Measurements from ENCODE around the gene DIAPH3.
A peak's percentile ranks its signal among the peaks of the same experiment; 100 is the strongest.

Gene DIAPH3

DNA sequence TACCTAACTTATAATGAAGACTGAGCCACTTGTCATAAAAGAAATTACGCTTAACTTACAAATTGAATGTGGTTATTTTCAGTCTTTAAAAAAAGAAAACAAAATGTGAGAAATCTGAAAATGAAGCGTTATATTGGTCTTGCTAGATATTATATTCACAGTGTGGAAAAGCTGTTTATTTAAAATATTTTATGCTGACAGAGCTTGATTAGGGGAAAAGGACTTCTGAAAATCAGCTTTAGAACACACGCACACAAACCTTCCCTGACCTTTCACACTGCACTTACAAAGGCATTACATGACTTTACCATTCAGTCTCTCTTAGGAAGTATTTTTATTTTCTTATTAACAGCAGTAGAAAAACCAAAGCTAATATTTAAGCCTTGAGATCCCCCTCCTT is 461.5 kb downstream of the DIAPH3 start:
- DNase-seq = no peak

DNA sequence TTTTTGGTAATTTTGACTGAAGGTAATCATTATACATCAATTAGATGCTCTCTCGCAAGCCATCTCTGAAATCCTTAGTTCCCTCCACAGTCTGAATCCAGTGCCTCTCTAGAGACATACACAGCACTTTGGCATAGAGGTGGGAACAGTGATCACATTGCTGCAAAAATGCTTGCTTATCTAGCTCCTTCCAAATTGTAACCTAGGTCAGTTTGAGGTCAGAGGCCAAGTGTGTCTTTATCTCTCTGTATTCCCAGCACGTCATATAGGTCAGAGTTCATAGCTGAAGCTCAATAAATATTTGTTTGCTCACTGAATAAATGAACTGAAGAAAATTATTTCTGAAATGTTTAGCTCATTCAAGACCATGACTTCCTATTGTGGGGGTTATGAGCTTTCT is 462.5 kb downstream of the DIAPH3 start:
- DNase-seq = no peak

DNA sequence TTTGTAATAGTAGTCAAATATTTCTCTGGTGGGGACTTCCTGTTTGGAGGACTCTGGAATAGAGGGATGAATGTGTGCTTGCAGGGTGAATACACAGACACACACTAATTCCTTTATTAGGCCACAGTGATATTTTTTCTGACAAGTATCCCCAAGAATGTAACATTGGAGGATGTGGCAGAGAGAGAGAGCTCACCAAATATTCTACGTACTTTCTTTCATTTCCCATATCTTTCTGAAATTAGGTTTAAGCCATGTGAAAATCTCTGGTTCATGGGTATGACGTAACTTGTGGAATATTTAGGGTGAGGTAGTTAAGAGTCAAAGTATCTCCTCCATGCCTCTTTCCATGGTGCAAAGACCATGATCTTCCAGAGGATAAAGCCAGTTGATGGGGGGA is 463.4 kb downstream of the DIAPH3 start:
- DNase-seq = no peak

DNA sequence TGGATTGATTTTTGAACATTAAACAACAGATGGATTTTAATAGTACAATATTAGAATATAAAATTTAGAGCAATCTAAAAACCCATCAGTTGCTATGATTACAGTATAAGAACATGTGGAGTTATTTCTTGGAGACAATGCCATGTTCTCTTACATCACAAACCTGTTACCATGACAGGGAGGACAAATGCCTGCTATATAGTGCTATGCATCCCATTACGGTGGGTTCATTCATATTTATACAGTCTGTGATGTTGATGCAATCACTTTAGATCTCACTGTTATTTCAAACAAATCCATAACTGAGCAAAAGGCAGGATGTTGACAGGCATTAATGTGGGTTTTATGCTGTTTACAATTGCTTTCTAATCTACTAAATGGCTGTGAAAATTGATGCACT is 467.5 kb downstream of the DIAPH3 start:
- no peak for DNase-seq

DNA sequence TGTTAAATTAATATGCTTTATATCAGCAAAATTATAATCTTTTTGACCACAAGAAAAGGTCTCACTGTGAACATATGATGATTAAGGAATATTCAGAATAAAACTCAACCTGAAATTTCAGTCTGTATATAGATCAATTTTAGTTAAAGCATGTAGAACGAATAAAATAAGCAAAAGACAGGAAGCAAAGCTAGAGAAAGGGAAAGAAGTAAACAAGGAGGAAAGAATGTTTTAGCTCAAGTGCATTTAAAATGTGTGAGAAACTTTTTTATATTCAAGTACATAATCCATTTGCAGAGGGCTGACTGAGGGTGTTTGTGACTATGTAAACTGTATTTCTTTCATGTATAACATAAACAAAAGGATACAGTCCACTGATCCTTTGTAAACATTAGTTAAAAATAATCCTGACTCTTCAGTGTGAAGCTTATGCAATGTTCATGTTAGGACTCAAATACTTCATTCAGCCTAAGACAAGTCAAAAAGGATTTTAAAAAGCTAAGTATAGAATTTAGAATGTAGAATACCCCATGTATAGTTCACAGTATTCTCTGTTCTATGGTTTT is 472.1 kb downstream of the DIAPH3 start:
- no peak for DNase-seq

DNA sequence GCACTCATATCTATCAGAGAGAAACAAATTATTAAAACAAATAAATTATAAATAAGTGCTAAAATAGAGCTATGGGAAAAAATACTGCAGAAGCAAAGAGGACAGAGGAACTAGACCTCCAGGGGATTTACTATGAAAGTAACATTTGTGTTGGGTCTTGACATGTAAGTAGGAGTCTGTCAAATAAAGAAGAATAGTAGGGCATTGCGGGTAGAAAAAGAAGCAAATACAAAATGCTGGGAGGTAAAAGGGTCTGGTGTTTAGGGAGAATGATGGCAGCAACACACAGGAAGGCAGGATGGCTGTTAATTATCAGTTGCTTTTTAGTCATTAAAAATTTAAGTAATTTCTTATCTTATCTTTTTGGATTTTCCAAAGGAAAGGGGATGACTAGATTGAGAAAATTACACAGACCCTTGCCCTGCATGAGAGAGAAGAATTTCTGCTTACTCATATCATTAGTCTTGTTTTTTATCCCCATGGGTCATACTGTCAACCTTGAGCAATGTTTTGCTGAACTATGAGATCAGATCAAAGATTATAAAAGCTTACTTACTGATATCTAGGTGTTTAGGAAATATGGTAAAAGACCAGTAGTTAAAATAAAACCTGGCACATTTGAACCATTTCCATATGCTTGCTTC is 472.7 kb downstream of the DIAPH3 start:
- DNase-seq = no peak

DNA sequence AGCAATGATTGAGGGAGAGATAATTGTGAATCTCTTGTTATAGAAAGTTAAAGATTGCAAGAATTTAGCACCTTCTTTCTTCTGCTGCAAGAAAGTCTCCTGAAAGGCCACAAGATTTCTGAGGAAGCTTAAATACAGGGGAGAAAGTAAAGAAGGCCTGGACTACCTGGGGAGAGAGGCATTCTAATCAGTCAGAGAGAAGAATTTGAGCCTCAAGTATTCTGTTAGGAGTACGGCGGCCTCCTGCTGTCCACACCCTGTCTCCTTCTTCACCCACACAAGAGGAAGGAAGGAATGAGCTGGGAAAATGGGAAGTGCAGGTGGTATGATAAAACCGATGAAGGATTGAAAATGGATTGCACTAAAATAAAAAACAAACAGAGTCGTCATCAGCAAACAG is 474.7 kb downstream of the DIAPH3 start:
- DNase-seq = no peak

DNA sequence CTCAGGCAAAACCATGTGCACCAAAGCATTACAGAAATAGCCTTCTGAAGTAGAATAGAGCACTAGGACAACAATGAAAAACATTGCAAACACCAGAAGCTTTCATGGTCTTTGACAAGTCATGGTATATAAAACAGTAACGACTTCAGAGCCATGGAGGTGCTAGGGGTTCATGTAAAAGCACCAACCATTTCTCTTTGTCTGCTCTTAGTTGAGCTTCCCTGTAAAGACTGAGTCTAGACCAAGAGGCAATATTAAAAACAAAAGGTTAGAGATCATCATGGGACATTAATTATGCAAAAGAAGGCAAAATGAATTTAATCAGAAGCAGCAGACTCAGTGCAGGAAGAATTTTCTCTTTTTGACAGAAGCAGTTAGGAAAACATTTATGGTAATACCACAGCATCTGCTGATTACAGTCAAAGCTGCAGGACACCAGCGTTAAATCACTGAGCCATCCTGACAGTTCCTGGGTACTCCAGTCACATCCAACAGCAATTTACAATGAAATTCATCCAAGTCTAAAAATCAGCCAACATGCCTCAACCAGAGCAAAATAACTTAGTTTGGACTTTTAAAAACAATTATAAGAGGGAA is 476.8 kb downstream of the DIAPH3 start:
- DNase-seq = no peak

DNA sequence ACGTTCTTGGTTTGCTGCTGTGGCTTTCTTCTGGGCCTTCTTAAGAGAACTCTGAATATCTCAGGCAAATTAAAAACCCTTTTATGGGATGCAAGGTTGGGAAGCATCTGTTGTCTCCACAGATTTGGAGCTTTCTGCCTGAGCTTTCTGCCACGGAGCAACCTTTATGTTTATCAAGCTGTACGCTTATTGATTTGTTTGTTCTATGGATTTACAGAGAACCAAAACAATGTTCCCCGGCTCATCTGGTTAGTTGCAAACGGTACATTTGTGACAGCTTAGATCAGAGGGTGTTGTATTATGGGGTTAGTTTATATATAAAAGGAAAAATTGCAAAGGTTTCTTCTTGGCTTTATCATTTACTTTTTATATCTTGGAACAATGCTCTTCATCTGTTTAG is 479.6 kb downstream of the DIAPH3 start:
- no peak for DNase-seq

DNA sequence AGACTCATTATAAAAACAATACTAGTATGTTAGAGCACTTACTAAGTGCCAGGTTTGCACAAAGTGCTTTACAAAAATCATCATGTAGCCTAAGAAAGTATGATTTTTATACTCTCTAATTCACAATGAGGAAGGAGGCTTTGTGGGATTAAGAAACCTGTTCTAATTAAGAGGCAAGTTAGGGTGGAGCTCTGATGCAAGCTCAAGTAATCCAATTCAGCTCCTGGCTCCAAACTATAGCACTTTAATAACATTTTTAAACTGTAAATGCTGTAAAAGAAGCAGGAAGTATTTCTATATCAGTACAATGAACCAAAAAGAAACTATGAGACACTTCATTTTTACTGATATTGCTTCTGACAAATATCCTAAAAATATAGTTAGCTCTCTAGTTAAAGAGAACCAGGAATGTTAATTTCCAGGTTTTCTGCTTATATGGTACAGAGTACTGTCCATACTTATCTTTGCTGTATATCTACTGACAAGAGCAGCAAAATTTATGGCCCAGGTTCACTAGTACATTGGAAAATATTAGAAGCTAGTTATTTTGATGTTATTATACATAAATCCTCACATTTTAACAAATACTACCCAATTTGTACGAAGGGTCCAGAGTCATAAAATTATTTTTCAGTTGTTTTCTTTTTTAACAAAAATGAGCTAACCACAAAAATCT is 482.0 kb downstream of the DIAPH3 start:
- no peak for DNase-seq

DNA sequence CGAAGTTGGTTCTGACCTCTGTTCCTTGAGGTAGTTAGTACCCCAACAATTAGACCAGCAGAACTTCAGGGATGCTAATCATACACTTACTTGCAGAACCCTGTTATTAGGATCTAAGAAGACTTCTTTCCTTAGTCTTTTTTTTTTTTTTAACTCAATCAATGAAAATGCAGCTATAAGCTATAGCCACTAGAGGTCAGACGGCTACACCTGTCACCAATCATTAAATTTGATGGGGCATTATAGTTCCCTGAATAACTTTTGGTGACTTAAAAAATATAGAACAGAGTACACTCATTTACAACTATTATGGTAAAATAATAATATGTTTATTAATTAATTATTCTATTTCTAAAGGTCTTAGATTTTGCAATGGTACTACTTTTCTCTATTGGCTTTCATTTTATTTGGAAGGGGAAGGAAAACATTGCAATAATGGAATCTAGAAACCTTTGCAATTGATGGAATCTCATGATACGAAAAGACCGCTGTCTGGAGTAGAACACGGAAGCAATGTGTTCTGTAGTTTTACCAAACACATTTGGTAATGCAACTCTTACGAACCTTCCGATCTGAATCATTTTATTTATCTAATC is 483.2 kb downstream of the DIAPH3 start:
- DNase-seq = no peak

DNA sequence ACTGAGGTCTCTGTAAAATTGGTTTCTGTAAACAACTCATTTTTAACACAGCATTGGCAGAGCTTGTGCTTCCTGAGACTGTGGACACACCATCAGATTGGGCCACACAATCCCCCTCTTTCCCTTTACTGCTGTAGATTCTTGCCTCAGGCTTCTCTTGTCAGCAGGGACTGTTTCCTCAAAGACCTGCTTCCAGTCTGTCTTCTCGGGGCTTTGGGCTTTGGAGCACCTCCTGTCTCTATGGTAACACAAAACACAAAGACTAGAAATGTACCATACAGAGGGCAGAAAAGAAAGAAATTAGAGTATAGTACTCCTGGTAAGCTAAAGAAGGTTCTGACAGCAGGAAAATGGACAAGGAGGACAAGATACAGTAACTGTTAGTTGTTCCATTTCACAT is 484.5 kb downstream of the DIAPH3 start:
- no peak for DNase-seq

DNA sequence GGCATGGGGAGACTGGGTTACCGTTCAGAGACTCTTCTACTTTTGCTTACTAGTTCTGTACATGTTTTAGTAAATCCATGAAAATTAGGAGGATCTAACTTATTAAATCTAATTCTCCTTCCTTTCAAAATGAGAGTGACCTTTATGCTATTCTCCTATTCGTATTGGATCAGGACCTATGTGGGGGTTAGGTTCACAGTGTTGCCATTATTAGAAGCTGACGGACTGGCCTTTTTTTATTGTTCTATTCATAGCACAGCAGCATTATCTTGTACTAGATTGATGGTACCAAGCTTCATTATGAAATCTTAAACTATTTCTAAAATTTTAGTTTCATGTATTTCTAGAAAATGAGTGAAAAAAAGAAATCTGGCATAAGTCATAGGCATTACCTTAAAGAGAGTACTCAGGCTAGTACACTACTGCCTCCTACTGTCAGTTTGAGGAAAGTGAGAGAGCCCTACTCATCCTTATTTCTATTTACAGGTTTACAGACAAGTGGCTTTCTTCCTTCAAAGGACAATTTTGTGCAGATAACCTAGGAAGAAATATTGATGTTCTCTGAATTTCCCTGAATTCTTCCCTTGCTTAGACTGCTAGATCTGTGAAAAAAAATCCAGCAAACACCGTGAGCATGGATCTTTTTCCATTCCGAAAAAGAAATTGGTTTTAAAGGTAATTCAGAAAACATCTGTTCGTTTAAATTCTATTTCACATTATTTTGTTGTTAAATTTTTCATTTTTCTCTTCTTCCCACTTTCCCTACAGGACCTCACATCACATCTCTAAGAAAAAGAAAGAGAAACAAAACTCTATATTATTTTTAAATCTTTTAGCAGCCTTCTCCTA is 485.5 kb downstream of the DIAPH3 start:
- DNase-seq = peak; percentile 40

DNA sequence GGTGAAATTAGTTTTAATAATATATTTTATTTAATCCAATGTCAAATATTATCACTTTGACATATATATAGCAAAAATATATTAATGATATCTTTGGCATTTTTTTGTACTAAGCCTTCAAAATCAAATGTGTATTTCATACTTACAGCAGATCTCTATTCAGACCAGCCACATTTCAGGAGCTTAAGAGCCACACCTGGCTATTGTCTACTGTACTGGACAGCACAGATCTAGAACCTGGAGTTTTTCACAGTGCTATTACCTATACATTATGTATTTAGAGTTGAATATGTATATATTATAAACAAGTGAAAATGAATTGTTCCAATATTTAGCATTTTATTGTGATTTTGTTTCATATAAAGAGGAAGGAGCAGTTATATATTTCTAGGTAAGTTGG is 486.3 kb downstream of the DIAPH3 start:
- DNase-seq = no peak

DNA sequence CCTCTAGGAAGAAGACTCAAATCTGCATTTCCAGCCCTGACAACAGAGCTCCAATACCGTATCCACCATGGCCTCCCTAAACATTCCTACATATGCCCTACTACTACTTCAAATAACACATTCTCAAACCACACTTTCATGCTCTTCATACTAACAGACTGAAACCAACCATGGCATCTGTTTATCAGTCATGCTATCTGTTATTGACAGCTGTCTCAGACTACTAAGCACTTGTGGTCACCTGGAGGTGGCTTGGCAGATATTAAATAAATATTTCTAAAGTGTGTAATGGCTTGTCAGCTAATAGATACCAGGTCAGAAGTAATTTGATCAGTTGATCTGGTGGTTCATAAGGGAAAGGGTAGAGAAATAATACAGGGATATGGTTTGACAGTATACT is 489.1 kb downstream of the DIAPH3 start:
- DNase-seq = no peak

DNA sequence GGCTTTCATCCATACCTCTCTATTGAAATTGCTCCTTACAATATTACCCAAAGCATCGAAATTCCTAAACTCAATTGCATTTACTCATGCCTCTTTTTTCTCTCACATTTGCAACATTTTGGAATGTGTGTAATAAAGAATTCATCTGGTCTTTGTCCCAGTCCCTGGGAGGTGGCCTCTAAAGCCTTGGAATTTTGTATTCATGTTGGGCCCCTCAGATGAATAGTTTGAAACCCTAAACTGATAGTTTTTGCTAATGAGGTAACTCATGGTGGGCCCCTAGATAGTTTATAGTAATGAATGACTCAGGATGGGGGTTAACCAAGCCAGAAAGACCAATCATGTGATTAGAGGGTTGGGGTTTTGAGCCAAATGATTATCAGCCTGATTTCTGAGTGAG is 490.4 kb downstream of the DIAPH3 start:
- no peak for DNase-seq

DNA sequence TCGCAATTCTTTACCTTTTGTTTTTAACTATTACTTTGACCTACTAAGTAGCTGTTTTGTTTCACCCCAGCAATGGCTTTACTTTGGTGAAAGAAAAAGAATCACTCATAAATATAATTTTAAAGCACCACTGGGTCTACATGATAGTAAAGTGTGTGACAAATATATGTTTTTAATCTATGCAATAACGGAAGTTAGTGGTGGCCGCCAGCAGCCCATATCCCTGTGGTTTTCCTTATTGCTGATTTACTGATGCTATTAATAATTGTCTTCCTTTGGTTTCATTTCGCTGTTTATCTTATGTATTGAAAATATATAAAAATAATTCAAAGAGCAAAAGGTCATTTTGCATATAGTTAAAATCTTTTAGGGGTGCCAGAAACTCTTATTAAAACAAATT is 491.3 kb downstream of the DIAPH3 start:
- DNase-seq = no peak

DNA sequence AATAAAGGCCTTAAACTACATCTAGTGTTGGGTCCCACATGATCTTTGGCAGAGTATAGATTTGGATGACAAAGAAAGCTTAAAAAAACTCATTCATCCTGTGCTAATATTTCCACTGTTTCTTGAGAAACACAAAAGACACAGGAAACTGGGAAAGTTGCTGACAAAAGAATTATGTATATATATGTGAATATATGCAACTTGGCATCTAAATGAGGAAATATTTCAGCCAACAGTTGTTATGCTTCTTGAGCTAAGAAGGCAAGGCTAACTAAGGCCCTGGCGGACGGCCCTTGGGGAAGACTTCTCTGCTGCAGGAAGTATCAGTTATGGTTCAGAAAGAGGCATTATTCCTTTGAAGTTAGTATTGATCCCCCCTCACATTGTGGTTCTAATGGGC is 491.8 kb downstream of the DIAPH3 start:
- no peak for DNase-seq

DNA sequence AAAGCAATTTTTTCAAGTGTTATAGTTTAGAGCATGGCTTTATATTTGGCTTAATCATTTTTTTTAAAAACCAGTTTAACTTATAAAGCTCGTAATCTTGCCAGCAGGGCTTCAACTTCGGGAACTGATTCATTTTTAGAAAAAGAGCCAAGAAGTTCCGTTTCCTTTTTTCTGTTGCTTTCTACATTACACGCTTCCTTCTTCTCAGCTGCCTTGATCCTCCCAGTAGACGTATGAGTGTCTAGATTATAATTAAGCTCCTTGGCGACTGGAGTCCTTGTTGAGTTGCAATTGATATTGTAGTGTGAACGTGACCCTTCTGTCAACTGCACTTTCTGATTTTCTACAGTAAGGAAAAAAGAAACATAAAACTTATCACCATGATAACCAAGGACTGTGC is 497.2 kb downstream of the DIAPH3 start:
- no peak for DNase-seq

DNA sequence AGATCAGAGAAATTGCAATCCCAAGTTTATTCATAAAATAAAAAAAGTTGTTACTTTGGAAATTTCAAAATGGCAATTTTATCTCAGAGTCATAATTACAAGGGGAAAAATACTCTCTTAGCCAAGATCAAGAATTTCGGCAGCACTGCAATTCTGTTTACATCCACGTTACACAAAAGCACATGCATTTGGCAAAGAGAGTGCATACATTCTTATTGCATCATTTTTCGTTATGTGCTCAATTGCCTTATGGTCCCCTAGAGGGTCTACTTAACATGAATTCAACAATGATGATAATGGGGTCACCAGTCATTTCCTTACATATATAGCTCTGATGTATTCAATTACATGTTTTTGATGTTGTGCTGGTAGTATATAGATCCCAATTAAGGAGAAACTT is 498.0 kb downstream of the DIAPH3 start:
- no peak for DNase-seq

DNA sequence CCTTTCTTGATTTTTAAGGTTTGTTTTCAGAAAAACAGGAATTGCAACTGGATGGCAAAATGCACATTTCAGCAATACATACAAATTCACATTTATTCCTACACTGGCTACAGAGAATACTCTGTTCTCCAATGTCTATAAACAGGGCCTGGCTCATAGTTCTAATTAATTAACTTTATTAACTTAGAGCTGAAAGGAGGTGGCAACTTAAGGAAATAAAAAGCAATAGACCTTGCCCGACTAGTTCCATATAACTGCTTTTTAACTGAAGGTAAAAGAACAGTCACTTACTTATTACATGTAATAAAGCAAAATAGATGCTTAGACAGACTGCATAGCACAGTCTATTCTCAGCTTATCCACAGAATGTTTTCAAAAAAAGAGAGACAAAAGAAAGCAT is 498.5 kb downstream of the DIAPH3 start:
- DNase-seq = no peak

DNA sequence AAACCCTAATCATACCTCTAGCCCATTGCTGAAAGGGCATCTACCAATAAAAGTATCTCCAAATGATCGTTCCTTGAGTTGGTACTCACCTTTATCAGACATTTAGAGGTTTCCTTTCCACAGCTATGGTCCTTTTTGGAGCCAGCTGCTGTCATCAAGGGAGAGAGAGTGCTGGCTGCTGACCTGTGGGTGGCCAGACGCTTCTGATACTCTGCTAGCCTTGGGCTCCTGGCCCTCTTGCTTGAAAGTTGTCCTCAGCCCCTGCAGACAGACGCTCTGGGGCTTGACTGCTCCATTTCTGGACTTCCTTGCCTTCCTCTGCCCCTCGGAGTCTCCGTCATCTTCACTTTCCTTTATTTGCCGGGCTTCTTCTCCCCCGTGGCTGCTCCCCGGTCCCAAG is 499.1 kb downstream of the DIAPH3 start:
- no peak for DNase-seq

DNA sequence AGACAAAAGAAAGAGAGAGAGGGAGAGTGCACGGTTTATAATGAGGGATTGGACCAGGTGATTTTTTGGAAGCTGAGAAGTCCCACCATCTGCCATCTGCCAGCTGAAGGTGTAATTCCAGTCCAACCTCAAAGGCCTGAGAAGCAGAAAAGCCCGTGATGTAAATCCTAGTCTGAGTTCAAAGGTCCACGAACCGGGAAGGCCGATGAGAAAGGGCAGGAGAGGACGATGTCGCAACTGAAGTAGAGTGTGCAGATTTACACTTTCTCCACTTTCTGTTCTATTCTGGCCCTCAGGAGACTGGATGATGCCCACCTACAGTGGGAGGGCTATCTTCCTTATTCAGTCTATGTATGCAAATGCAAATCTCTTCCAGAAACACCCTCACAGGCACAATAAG is 500.0 kb downstream of the DIAPH3 start:
- no peak for DNase-seq

Data from NCI-H2227 treated with DMSO at 0.1 percent for 48 hours (cell line).